ENCODE results near the gene ZHX3. TPM values are rescaled to one million over a fixed set of nuclear protein-coding genes. Genes with fewer than 3 reads are reported as not detected.

The ZHX3 gene
- total and polyA plus RNA-seq, 2 of the 13 experiments (the other 11 are each of a cell fraction or from before 2014, with no cell fraction given), result 8.4 to 11.7 TPM

GRCh38 chr20:41329435-41330342 lies 12.2 kb upstream of the ZHX3 start (continued):
- TF ChIP-seq, protein P1, sequence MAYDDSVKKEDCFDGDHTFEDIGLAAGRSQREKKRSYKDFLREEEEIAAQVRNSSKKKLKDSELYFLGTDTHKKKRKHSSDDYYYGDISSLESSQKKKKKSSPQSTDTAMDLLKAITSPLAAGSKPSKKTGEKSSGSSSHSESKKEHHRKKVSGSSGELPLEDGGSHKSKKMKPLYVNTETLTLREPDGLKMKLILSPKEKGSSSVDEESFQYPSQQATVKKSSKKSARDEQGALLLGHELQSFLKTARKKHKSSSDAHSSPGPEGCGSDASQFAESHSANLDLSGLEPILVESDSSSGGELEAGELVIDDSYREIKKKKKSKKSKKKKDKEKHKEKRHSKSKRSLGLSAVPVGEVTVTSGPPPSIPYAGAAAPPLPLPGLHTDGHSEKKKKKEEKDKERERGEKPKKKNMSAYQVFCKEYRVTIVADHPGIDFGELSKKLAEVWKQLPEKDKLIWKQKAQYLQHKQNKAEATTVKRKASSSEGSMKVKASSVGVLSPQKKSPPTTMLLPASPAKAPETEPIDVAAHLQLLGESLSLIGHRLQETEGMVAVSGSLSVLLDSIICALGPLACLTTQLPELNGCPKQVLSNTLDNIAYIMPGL (CRISPR knock-in tag; IDR thresholded peaks at IDR 0.05; ENCODE audit: borderline replicate concordance in 1 of 2, low read depth in 1 of 2), result peak; percentile 23 to 78; a peak in 2 of 4 replicates
- TF ChIP-seq HDAC6 (IDR thresholded peaks at IDR 0.05; ENCODE audit: low read depth, low read length) (no peak), ZNF629 (CRISPR knock-in tag; conservative IDR thresholded peaks at IDR 0.05) (no peak), ZFP1 (CRISPR knock-in tag; IDR thresholded peaks at IDR 0.05) (no peak), NR2F6 (IDR thresholded peaks at IDR 0.05) (no peak), NR2F6 (CRISPR knock-in tag; IDR thresholded peaks at IDR 0.05) (peak; percentile 39), FOXJ3 (CRISPR knock-in tag; IDR thresholded peaks at IDR 0.05; ENCODE audit: borderline replicate concordance) (no peak), ONECUT2 (CRISPR knock-in tag; IDR thresholded peaks at IDR 0.05) (no peak), BCL6 (CRISPR knock-in tag; IDR thresholded peaks at IDR 0.05) (0 out of 2 replicates have a peak, but pooled peaks have one; percentile 3), REPIN1 (CRISPR knock-in tag; IDR thresholded peaks at IDR 0.05; ENCODE audit: borderline replicate concordance, low read depth) (no peak), KLF9 (CRISPR knock-in tag; IDR thresholded peaks at IDR 0.05; ENCODE audit: low read depth) (no peak), ZNF34 (CRISPR knock-in tag; IDR thresholded peaks at IDR 0.05; ENCODE audit: borderline replicate concordance) (peak; percentile 77; the same call in 1 of the 2 replicates), TCF12 (IDR thresholded peaks at IDR 0.05) (no peak), TCF12 (CRISPR knock-in tag; IDR thresholded peaks at IDR 0.05) (no peak), NCOA1 (CRISPR knock-in tag; IDR thresholded peaks at IDR 0.05) (no peak)
- TF ChIP-seq, protein P2, sequence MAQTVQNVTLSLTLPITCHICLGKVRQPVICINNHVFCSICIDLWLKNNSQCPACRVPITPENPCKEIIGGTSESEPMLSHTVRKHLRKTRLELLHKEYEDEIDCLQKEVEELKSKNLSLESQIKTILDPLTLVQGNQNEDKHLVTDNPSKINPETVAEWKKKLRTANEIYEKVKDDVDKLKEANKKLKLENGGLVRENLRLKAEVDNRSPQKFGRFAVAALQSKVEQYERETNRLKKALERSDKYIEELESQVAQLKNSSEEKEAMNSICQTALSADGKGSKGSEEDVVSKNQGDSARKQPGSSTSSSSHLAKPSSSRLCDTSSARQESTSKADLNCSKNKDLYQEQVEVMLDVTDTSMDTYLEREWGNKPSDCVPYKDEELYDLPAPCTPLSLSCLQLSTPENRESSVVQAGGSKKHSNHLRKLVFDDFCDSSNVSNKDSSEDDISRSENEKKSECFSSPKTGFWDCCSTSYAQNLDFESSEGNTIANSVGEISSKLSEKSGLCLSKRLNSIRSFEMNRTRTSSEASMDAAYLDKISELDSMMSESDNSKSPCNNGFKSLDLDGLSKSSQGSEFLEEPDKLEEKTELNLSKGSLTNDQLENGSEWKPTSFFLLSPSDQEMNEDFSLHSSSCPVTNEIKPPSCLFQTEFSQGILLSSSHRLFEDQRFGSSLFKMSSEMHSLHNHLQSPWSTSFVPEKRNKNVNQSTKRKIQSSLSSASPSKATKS (CRISPR knock-in tag; IDR thresholded peaks at IDR 0.05), result no peak
- TF ChIP-seq, protein P3, sequence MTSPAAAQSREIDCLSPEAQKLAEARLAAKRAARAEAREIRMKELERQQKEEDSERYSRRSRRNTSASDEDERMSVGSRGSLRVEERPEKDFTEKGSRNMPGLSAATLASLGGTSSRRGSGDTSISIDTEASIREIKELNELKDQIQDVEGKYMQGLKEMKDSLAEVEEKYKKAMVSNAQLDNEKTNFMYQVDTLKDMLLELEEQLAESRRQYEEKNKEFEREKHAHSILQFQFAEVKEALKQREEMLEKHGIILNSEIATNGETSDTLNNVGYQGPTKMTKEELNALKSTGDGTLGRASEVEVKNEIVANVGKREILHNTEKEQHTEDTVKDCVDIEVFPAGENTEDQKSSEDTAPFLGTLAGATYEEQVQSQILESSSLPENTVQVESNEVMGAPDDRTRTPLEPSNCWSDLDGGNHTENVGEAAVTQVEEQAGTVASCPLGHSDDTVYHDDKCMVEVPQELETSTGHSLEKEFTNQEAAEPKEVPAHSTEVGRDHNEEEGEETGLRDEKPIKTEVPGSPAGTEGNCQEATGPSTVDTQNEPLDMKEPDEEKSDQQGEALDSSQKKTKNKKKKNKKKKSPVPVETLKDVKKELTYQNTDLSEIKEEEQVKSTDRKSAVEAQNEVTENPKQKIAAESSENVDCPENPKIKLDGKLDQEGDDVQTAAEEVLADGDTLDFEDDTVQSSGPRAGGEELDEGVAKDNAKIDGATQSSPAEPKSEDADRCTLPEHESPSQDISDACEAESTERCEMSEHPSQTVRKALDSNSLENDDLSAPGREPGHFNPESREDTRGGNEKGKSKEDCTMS (CRISPR knock-in tag; conservative IDR thresholded peaks at IDR 0.05), result no peak
- TF ChIP-seq, protein P4, sequence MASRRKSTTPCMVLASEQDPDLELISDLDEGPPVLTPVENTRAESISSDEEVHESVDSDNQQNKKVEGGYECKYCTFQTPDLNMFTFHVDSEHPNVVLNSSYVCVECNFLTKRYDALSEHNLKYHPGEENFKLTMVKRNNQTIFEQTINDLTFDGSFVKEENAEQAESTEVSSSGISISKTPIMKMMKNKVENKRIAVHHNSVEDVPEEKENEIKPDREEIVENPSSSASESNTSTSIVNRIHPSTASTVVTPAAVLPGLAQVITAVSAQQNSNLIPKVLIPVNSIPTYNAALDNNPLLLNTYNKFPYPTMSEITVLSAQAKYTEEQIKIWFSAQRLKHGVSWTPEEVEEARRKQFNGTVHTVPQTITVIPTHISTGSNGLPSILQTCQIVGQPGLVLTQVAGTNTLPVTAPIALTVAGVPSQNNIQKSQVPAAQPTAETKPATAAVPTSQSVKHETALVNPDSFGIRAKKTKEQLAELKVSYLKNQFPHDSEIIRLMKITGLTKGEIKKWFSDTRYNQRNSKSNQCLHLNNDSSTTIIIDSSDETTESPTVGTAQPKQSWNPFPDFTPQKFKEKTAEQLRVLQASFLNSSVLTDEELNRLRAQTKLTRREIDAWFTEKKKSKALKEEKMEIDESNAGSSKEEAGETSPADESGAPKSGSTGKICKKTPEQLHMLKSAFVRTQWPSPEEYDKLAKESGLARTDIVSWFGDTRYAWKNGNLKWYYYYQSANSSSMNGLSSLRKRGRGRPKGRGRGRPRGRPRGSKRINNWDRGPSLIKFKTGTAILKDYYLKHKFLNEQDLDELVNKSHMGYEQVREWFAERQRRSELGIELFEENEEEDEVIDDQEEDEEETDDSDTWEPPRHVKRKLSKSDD (CRISPR knock-in tag; IDR thresholded peaks at IDR 0.05; ENCODE audit: low read depth), result no peak
- TF ChIP-seq, protein P5, sequence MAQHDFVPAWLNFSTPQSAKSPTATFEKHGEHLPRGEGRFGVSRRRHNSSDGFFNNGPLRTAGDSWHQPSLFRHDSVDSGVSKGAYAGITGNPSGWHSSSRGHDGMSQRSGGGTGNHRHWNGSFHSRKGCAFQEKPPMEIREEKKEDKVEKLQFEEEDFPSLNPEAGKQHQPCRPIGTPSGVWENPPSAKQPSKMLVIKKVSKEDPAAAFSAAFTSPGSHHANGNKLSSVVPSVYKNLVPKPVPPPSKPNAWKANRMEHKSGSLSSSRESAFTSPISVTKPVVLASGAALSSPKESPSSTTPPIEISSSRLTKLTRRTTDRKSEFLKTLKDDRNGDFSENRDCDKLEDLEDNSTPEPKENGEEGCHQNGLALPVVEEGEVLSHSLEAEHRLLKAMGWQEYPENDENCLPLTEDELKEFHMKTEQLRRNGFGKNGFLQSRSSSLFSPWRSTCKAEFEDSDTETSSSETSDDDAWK (CRISPR knock-in tag; IDR thresholded peaks at IDR 0.05), result no peak
